AG04450 (cell line): Measurements from ENCODE around the gene TMEM175. TPM values are rescaled to one million over a fixed set of nuclear protein-coding genes. Genes with fewer than 3 reads are reported as not detected.

ENCODE experiments used
- CTCF ChIA-PET: fragments of 300-600, 350-600 bp; formaldehyde crosslinking; extraction: SDS; loops from one replicate; lab custom pipeline; 2022; ENCODE audit warnings: antibody characterized with exemption, inconsistent platforms; lab: Charles Lee
- POLR2A ChIA-PET: fragments of 350-600 bp; formaldehyde crosslinking; extraction: SDS; loops from one replicate; lab custom pipeline; 2021; ENCODE audit warnings: antibody characterized with exemption, inconsistent platforms; lab: Yijun Ruan, JAX
- DNase-seq: peaks from one replicate; pipeline ENCODE4 v3.0.0-alpha.2; 2011; ENCODE audit warnings: low read depth, low spot score
- H3K27ac ChIP-seq: one replicate; pipeline ENCODE4 v1.5.1; 2012; ENCODE audit warnings: low read depth, low read length, control low read depth
- H3K27me3 ChIP-seq: one replicate; pipeline ENCODE4 v1.6.0; 2012; ENCODE audit warnings: low read length; ENCODE audit not compliant: control insufficient read depth, insufficient read depth
- H3K4me3 ChIP-seq: 2 replicates; pipeline ENCODE4 v1.5.1; 2011; ENCODE audit warnings: mild to moderate bottlenecking, low read depth, low read length, control low read depth
- H3K9me3 ChIP-seq: 2 replicates; pipeline ENCODE4 v1.5.1; 2012; ENCODE audit warnings: low read length; ENCODE audit not compliant: control insufficient read depth, insufficient read depth
- polyA plus RNA-seq: library from polyadenylated mRNA; depleted of rRNA; stranded (reverse); fragments of >200 nt; gene quantifications from 2 replicates; pipeline ENCODE4 v1.2.3, GENCODE V29; 2011
- TF ChIP-seq, protein P1 (sequence below): IDR thresholded peaks from 2 replicates; pipeline ENCODE4 v1.5.1; 2011; ENCODE audit warnings: low read depth, low read length, control low read depth, inconsistent platforms

TMEM175 gene
- polyA plus RNA-seq, 1 experiment: 27.9 TPM

DNA sequence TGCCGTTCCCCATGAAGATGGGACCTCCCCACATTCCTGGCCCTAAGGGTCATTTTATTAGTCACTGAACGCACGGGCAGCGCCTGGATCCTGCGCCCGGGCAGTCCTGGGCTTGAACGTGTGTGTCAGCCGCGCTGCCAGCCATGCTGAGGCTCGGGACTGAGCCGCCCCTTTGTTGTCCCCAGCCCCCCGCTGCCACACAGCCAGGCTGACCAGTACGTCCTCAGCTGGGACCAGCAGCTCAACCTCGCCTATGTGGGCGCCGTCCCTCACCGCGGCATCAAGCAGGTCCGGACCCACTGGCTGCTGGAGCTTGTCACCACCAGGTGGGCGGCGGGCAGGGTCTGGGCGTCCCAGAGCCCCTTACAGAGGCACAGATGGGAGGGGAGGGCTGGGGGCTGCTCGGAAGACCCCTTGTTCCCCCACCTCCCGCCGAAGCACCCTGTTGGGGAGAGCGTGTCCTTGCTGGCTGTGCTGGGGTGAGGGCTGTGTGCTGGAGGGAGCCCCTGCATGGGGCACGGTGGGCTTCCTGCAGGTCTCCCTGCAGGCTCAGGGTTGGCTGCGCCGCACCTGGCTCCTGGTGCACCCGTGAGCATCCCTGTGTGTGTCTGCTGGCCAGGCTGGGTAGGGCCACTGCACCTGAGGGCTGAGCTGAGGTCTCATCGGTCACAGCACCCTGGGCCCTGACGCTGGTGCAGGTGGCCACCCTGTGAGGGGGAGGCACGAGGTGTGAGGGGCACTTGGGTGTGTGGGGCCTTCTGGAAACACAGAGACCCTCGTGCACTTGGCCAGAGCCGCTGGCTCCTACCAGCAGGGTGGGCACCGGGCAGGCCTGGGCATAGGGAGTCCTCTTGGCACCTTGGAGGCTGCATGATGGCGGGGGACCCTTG lies 55.6 kb downstream of the TMEM175 start:
- POLR2A ChIA-PET: interaction anchor here (0.6 to 1.6 kb wide), 4 partner anchors 11 to 56 kb away, joined by 3 to 4 read pairs (median 3); no protein-coding TSS in a partner anchor
- peak overlapping the region; percentile 72 for H3K4me3 ChIP-seq
- H3K27me3 ChIP-seq: no peaks in the 10 kb centered on the region
- H3K9me3 ChIP-seq: peaks cover 5% of the 10 kb centered on the region; the same call in 1 of the 2 replicates
- no peak for DNase-seq
- CTCF ChIA-PET: interaction anchor here (0.5 to 1.2 kb wide), 7 partner anchors 8 to 247 kb away, joined by 3 to 6 read pairs (median 5); no protein-coding TSS in a partner anchor
- TF ChIP-seq, protein P1, sequence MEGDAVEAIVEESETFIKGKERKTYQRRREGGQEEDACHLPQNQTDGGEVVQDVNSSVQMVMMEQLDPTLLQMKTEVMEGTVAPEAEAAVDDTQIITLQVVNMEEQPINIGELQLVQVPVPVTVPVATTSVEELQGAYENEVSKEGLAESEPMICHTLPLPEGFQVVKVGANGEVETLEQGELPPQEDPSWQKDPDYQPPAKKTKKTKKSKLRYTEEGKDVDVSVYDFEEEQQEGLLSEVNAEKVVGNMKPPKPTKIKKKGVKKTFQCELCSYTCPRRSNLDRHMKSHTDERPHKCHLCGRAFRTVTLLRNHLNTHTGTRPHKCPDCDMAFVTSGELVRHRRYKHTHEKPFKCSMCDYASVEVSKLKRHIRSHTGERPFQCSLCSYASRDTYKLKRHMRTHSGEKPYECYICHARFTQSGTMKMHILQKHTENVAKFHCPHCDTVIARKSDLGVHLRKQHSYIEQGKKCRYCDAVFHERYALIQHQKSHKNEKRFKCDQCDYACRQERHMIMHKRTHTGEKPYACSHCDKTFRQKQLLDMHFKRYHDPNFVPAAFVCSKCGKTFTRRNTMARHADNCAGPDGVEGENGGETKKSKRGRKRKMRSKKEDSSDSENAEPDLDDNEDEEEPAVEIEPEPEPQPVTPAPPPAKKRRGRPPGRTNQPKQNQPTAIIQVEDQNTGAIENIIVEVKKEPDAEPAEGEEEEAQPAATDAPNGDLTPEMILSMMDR: no peak
- H3K27ac ChIP-seq: no peak overlapping the region

DNA sequence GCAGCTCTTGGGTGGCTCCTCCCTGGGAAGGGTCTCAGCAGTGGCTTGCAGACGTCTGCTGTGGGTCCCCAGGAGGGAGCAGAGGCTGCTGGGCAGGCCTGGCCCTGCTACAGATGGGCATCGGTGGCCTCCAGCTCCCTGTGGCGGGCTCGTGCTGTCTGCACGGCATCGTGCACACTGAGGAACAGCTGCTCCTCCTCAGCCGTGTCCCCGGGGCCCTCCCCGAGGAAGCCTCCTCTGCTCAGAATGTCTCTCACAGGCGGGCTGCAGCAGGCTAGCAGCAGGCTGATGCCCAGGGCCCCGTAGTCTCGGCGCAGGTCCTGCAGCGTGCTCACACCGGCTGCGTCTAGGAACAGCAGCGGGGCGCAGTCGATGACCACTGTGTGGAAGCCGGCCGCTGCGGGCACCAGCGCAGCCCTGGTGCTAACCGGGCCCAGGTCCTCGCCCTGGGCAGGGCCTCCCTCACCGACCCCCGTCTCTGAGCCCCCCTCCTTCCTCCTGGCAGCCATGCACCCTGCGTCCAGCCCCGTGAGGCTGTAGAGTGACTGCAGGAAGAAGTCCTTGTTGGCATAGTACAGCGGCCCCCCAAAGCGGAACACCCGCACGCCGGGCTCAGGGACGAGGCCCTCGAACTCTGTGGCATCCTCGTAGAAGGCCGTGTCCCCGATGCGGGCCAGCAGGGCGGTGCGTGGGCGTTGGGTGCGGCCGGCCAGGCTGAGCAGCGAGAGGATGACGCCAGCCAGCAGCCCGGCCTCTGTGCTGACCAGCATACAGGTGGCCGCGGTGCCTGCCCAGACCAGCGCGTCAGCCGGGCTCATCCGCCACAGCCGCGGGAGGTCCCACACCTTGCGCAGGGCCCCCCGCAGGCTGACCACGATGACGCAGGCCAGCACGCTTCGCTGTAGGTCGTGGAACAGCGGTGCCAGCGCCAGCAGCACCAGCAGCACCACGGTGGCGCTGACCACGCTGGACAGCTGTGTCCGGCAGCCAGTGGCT lies 56.8 kb downstream of the TMEM175 start:
- TF ChIP-seq, protein P1: no peak
- Histone ChIP-seq H3K27me3 (no peaks in the 10 kb centered on the region), H3K27ac (no peak overlapping the region), H3K4me3 (no peak overlapping the region), H3K9me3 (peaks cover 5% of the 10 kb centered on the region; the same call in 1 of the 2 replicates)
- ChIA-PET CTCF (no interaction called here), POLR2A (interaction anchor here (1.6 kb wide), 1 partner anchor 13 kb away, joined by 4 read pairs; no protein-coding TSS in a partner anchor)
- DNase-seq: no peak

DNA sequence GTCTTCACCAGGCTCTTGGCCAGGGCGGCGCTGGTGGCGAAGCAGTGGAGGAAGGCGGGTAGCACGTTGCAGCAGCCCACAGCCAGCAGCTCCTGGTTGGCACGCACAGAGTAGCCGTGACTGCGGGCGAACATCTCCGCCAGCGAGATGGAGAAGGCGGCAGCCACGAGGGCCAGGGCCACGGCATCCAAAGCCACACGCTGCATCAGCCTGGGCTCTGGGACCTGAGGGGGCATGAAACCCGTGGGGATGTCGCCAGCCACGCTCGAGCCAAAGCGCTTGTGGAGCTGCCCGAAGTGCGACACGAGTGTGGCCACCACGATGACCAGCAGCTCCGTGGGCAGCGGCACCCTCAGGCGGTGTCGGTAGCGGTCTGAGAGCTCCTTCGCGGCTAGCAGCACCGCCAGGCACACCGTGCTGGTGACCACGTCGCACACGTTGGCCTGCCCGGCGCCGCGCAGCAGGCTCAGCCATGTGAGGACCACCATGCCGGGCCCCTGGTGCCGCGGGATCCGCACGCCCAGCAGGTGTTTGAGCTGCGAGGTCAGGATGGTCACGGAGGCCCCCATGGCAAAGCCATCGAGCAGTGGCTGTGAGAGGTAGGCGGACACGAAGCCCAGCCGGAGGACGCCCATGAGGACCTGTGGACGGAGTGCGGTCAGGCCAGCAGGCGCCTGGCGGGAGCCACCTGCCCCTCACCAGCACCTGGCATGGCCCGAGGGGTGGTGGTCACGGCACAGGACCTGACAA lies 57.6 kb downstream of the TMEM175 start:
- TF ChIP-seq, protein P1: no peak
- H3K9me3 ChIP-seq: peaks cover 5% of the 10 kb centered on the region; the same call in 1 of the 2 replicates
- H3K4me3 ChIP-seq: no peak overlapping the region
- DNase-seq: no peak
- no peak overlapping the region for H3K27ac ChIP-seq
- ChIA-PET POLR2A (no interaction called here), CTCF (no interaction called here)
- no peaks in the 10 kb centered on the region for H3K27me3 ChIP-seq

DNA sequence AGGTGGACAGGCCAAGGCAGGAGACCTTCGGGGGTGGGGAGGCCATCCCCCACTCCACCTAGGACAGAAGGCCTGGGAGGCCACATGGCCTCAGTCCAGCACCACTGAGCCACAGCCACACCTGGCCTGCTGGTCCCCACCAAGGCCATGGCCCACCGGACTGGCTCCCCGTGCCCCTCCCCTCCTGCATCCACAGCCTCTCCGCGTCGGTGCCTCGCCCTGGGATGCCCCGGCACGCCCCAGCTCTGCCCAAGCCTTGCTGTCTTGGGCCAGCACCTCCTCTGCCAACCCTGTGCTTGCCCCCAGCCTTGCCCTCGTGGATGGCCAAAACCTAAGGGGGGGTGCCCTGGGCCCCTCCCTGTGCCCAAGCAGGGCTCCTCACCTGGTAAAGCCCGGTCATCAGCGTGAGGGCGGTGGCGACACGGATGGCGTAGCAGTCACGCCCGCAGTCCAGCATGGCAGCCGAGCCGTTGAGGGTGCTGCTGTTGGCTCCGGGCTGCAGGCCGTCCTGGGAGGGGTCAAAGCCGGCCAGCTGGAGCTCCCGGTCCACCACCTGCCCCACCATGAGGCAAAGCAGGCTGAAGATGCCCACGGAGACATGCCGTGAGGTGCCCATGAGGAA lies 58.6 kb downstream of the TMEM175 start:
- POLR2A ChIA-PET: no interaction called here
- CTCF ChIA-PET: no interaction called here
- H3K27me3 ChIP-seq: peaks cover under 1% of the 10 kb centered on the region
- no peak overlapping the region for H3K27ac ChIP-seq
- TF ChIP-seq, protein P1: no peak
- DNase-seq: no peak
- peaks cover 5% of the 10 kb centered on the region; the same call in 1 of the 2 replicates for H3K9me3 ChIP-seq
- no peak overlapping the region for H3K4me3 ChIP-seq
